K562 (cell line): ENCODE results near the gene ADAMTSL2. TPM values are rescaled to one million over a fixed set of nuclear protein-coding genes. Genes with fewer than 3 reads are reported as not detected.

Source experiments
- CBFA2T2 ChIP-seq: fragments of 450-650 bp; conservative IDR thresholded peaks from 2 replicates; pipeline ENCODE4 v1.6.1; 2017; ENCODE audit warnings: mild to moderate bottlenecking
- CC2D1A ChIP-seq: fragments of 450-650 bp; IDR thresholded peaks from 2 replicates; pipeline ENCODE4 v1.6.1; 2017; ENCODE audit warnings: mild to moderate bottlenecking
- CHCHD3 ChIP-seq: fragments of 250-450 bp; sonication (Bioruptor Pico); IDR thresholded peaks from 2 replicates; pipeline ENCODE4 v2.1.2; 2022; ENCODE audit warnings: mild to moderate bottlenecking
- GTF2E2 ChIP-seq: fragments of 200-800 bp; sonication (Bioruptor generic); IDR thresholded peaks from 2 replicates; pipeline ENCODE4 v1.6.1; 2016; ENCODE audit warnings: missing genetic modification characterization, missing compliant biosample characterization
- IFI16 ChIP-seq: fragments of 250-450 bp; sonication (Bioruptor Pico); IDR thresholded peaks from 2 replicates; pipeline ENCODE4 v2.1.2; 2022; ENCODE audit warnings: mild to moderate bottlenecking, inconsistent platforms
- JUND ChIP-seq, 2 experiments: IDR thresholded peaks; 2 replicates in 1 of 2; 3 replicates in 1 of 2; pipeline ENCODE4 v1.6.1; 2011; ENCODE audit warnings: borderline replicate concordance in 2 of 2, low read depth in 2 of 2, low read length in 2 of 2, improper control_type of control experiment in 1 of 2, missing biosample characterization in 1 of 2, missing genetic modification characterization in 1 of 2, missing genetic modification reagents in 1 of 2
- KLF1 ChIP-seq: fragments of 450-650 bp; IDR thresholded peaks from 2 replicates; pipeline ENCODE4 v1.6.1; 2016; ENCODE audit warnings: missing genetic modification characterization, missing compliant biosample characterization
- MAFK ChIP-seq: IDR thresholded peaks from 2 replicates; pipeline ENCODE4 v1.6.1; 2011; ENCODE audit warnings: low read length, improper control_type of control experiment
- NFIC ChIP-seq: fragments of 450-650 bp; IDR thresholded peaks from 2 replicates; pipeline ENCODE4 v1.6.1; 2017; ENCODE audit warnings: mild to moderate bottlenecking, inconsistent platforms
- NR2F6 ChIP-seq: fragments of 450-650 bp; formaldehyde crosslinking; IDR thresholded peaks from 2 replicates; pipeline ENCODE4 v1.4.0; 2020; ENCODE audit warnings: mild to moderate bottlenecking
- PRMT5 ChIP-seq: sonication (generic); formaldehyde crosslinking; IDR thresholded peaks from 2 replicates; pipeline ENCODE4 v1.5.0; 2020; ENCODE audit warnings: missing genetic modification reagents
- PTBP1 ChIP-seq: fragments of 200-400 bp; formaldehyde crosslinking; IDR thresholded peaks from 2 replicates; pipeline ENCODE4 v1.6.1; 2017; ENCODE audit warnings: low read depth, low read length
- SMAD2 ChIP-seq: fragments of 150-350 bp; IDR thresholded peaks from 2 replicates; pipeline ENCODE4 v1.6.1; 2014; ENCODE audit warnings: low read depth, mild to moderate bottlenecking, low read length
- SPI1 ChIP-seq: IDR thresholded peaks from 2 replicates; pipeline ENCODE4 v1.6.1; 2011; ENCODE audit warnings: low read depth, low read length, control low read depth, borderline replicate concordance
- SRF ChIP-seq, 2 experiments: fragments of 250-450, 450-650 bp in 1 of 2; sonication (Bioruptor Pico) in 1 of 2; sonication (generic) in 1 of 2; formaldehyde crosslinking; IDR thresholded peaks; 2 replicates each; pipeline versions ENCODE4 v1.5.0 to v1.5.1; 2020 to 2022; ENCODE audit warnings: mild to moderate bottlenecking in 1 of 2, missing genetic modification reagents in 1 of 2
- SRSF7 ChIP-seq: fragments of 200-400 bp; formaldehyde crosslinking; optimal IDR thresholded peaks from 2 replicates; pipeline ENCODE3; 2017; ENCODE audit warnings: mild to moderate bottlenecking, low read depth, low read length
- TAF1 ChIP-seq: IDR thresholded peaks from 2 replicates; pipeline ENCODE4 v1.6.1; 2011; ENCODE audit warnings: mild to moderate bottlenecking, low read length, moderate library complexity; ENCODE audit not compliant: insufficient read depth, control insufficient read depth, severe bottlenecking; ENCODE audit errors: extremely low read depth
- ZNF232 ChIP-seq: sonication (generic); formaldehyde crosslinking; IDR thresholded peaks from 2 replicates; pipeline ENCODE4 v1.8.0; 2022; ENCODE audit warnings: mild to moderate bottlenecking, missing genetic modification reagents
- ZNF239 ChIP-seq: fragments of 250-450 bp; sonication (Bioruptor Pico); IDR thresholded peaks from 2 replicates; pipeline ENCODE4 v1.4.0; 2020; ENCODE audit warnings: mild to moderate bottlenecking
- ZNF263 ChIP-seq: sonication (generic); formaldehyde crosslinking; IDR thresholded peaks from 2 replicates; pipeline ENCODE4 v1.8.0; 2022; ENCODE audit warnings: mild to moderate bottlenecking, missing genetic modification reagents, borderline replicate concordance
- polyA plus RNA-seq, 8 experiments: library from polyadenylated mRNA; depleted of rRNA in 4 of 8; stranded (reverse) in 5 of 8; unstranded in 3 of 8; fragments of >200 nt; fragmentation: Nextera tagmentation in 2 of 8; fragmentation: Illumina TruSeq in 1 of 8; extraction: Ambion mirVana in 2 of 8; extraction: Trizol in 1 of 8; gene quantifications; 2 replicates each; pipeline versions ENCODE4 v1.2.1 to v1.2.3, GENCODE V29; 2011 to 2014; ENCODE audit warnings: inconsistent platforms in 1 of 8, missing spikeins in 1 of 8
- total RNA-seq, 7 experiments: library from RNA; depleted of rRNA in 6 of 7; stranded (reverse); fragments of >200 nt in 6 of 7; fragmentation: Illumina TruSeq in 2 of 7; extraction: Trizol in 2 of 7; gene quantifications; 2 replicates each; pipeline versions ENCODE4 v1.2.1 to v1.2.3, GENCODE V29; 2011 to 2021; ENCODE audit warnings: low replicate concordance in 1 of 7
- TF ChIP-seq, protein P1 (sequence below): fragments of 250-450 bp; sonication (Bioruptor Pico); IDR thresholded peaks from 2 replicates; pipeline ENCODE4 v1.5.0; 2021
- TF ChIP-seq, protein P2 (sequence below): fragments of 450-650 bp; formaldehyde crosslinking; conservative IDR thresholded peaks from 2 replicates; pipeline ENCODE4 v1.4.0; 2022; ENCODE audit warnings: mild to moderate bottlenecking, missing genetic modification characterization
- TF ChIP-seq, protein P3 (sequence below): fragments of 250-450 bp; sonication (Bioruptor Pico); IDR thresholded peaks from 2 replicates; pipeline ENCODE4 v1.4.0; 2020

The ADAMTSL2 gene
- total and polyA plus RNA-seq, 9 of the 15 experiments (the other 6 are each of a cell fraction or from before 2014, with no cell fraction given) = 0.04 TPM; not detected in 8

DNA sequence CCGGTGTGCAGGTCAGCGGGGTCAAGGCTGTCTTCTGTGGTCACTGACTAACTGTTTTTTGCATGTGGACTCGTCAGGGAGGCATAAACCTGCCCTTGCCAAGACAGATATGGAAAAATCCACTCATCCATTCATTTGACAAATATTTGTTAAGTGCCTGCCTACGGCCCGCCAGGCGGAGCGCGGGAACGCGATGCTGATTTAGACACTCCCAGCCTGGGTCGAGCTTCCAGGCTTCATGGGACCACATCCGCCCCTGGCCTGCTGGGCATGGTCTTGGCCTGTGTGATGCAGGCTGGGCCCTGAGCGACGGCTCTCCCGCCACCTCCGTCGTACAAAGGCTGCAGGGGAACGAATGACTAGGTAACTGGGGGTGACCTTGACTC, 27.9 kb upstream of the ADAMTSL2 start (continued):
- TF ChIP-seq, protein P1, sequence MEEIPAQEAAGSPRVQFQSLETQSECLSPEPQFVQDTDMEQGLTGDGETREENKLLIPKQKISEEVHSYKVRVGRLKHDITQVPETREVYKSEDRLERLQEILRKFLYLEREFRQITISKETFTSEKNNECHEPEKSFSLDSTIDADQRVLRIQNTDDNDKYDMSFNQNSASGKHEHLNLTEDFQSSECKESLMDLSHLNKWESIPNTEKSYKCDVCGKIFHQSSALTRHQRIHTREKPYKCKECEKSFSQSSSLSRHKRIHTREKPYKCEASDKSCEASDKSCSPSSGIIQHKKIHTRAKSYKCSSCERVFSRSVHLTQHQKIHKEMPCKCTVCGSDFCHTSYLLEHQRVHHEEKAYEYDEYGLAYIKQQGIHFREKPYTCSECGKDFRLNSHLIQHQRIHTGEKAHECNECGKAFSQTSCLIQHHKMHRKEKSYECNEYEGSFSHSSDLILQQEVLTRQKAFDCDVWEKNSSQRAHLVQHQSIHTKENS (CRISPR knock-in tag) = no peak
- TF ChIP-seq ZNF239 (CRISPR knock-in tag) = no peak
- no peak for TF ChIP-seq KLF1
- no peak for TF ChIP-seq ZNF232 (CRISPR knock-in tag)
- TF ChIP-seq SPI1 = no peak
- TF ChIP-seq TAF1 = no peak
- peak; percentile 21; the same call in 1 of the 2 replicates for TF ChIP-seq CBFA2T2
- TF ChIP-seq SMAD2 = no peak
- no peak for TF ChIP-seq PTBP1
- TF ChIP-seq SRSF7 = no peak
- TF ChIP-seq MAFK = no peak
- peak; percentile 34 for TF ChIP-seq NFIC
- no peak for TF ChIP-seq IFI16 (CRISPR knock-in tag)
- peak in 1 of 2 experiments; percentile 76; a peak in 1 of 4 replicates for TF ChIP-seq SRF (CRISPR knock-in tag; IDR thresholded peaks at IDR 0.05)
- TF ChIP-seq GTF2E2 (tag) = no peak
- TF ChIP-seq, protein P2, sequence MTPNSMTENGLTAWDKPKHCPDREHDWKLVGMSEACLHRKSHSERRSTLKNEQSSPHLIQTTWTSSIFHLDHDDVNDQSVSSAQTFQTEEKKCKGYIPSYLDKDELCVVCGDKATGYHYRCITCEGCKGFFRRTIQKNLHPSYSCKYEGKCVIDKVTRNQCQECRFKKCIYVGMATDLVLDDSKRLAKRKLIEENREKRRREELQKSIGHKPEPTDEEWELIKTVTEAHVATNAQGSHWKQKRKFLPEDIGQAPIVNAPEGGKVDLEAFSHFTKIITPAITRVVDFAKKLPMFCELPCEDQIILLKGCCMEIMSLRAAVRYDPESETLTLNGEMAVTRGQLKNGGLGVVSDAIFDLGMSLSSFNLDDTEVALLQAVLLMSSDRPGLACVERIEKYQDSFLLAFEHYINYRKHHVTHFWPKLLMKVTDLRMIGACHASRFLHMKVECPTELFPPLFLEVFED (CRISPR knock-in tag) = no peak
- TF ChIP-seq CC2D1A = no peak
- TF ChIP-seq, protein P3, sequence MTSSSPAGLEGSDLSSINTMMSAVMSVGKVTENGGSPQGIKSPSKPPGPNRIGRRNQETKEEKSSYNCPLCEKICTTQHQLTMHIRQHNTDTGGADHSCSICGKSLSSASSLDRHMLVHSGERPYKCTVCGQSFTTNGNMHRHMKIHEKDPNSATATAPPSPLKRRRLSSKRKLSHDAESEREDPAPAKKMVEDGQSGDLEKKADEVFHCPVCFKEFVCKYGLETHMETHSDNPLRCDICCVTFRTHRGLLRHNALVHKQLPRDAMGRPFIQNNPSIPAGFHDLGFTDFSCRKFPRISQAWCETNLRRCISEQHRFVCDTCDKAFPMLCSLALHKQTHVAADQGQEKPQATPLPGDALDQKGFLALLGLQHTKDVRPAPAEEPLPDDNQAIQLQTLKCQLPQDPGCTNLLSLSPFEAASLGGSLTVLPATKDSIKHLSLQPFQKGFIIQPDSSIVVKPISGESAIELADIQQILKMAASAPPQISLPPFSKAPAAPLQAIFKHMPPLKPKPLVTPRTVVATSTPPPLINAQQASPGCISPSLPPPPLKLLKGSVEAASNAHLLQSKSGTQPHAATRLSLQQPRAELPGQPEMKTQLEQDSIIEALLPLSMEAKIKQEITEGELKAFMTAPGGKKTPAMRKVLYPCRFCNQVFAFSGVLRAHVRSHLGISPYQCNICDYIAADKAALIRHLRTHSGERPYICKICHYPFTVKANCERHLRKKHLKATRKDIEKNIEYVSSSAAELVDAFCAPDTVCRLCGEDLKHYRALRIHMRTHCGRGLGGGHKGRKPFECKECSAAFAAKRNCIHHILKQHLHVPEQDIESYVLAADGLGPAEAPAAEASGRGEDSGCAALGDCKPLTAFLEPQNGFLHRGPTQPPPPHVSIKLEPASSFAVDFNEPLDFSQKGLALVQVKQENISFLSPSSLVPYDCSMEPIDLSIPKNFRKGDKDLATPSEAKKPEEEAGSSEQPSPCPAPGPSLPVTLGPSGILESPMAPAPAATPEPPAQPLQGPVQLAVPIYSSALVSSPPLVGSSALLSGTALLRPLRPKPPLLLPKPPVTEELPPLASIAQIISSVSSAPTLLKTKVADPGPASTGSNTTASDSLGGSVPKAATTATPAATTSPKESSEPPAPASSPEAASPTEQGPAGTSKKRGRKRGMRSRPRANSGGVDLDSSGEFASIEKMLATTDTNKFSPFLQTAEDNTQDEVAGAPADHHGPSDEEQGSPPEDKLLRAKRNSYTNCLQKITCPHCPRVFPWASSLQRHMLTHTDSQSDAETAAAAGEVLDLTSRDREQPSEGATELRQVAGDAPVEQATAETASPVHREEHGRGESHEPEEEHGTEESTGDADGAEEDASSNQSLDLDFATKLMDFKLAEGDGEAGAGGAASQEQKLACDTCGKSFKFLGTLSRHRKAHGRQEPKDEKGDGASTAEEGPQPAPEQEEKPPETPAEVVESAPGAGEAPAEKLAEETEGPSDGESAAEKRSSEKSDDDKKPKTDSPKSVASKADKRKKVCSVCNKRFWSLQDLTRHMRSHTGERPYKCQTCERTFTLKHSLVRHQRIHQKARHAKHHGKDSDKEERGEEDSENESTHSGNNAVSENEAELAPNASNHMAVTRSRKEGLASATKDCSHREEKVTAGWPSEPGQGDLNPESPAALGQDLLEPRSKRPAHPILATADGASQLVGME (CRISPR knock-in tag) = no peak
- no peak for TF ChIP-seq PRMT5 (CRISPR knock-in tag)
- no peak for TF ChIP-seq CHCHD3 (CRISPR knock-in tag)
- no peak for TF ChIP-seq NR2F6
- 0 out of 2 replicates have a peak, but pooled peaks have one; percentile 11 for TF ChIP-seq JUND (IDR thresholded peaks at IDR 0.05; ENCODE audit: borderline replicate concordance, low read depth, low read length)
- TF ChIP-seq JUND (tag; IDR thresholded peaks at IDR 0.05; ENCODE audit: borderline replicate concordance, low read depth, low read length) = no peak; the same call in 2 of the 3 replicates
- TF ChIP-seq ZNF263 (CRISPR knock-in tag) = no peak
